ENCODE data around the gene SLCO6A1.

GRCh38 chr5:102451082-102451481 is 47.7 kb downstream of the SLCO6A1 start:
- TF ChIP-seq CTCF (IDR thresholded peaks at IDR 0.05; ENCODE audit: low read length) (no peak), EZH2phosphoT487 (IDR thresholded peaks at IDR 0.05; ENCODE audit: low read length) (no peak), EZH2 (optimal IDR thresholded peaks at IDR 0.05; ENCODE audit: low read depth, low read length) (no peak)
